SK-N-SH (cell line): Measurements from ENCODE around the gene SASH1. TPM values are rescaled to one million over a fixed set of nuclear protein-coding genes. Genes with fewer than 3 reads are reported as not detected.
"Not testable (repeated sequence)": the region's sequence is repeated elsewhere in the genome, so short reads cannot be mapped to it uniquely, and the experiment has no call there.

Source experiments
- CTCF ChIA-PET: fragments of 300-600, 350-600 bp; formaldehyde crosslinking; extraction: SDS; loops from one replicate; lab custom pipeline; 2021; lab: Yijun Ruan, JAX
- POLR2A ChIA-PET: fragments of 350-600 bp; sonication (Branson Sonifier 250); formaldehyde crosslinking; extraction: SDS; loops from one replicate; lab custom pipeline; 2020; ENCODE audit warnings: antibody characterized with exemption, inconsistent platforms; lab: Yijun Ruan, JAX
- DNase-seq: peaks from one replicate; pipeline ENCODE4 v3.0.0; 2012
- H2AFZ ChIP-seq: fragments of 200-600 bp; sonication (generic); 2 replicates; pipeline ENCODE4 v1.8.1; 2016; ENCODE audit warnings: antibody characterized with exemption, mild to moderate bottlenecking, low read depth
- H3F3A ChIP-seq: fragments of 200-600 bp; sonication (generic); replicated peaks from 2 replicates; pipeline ENCODE3; 2016; ENCODE audit warnings: antibody characterized with exemption, mild to moderate bottlenecking; ENCODE audit not compliant: insufficient read depth
- H3K27ac ChIP-seq, 2 experiments: fragments of 200-500 bp in 1 of 2; fragments of 200-600 bp in 1 of 2; sonication (Bioruptor generic) in 1 of 2; sonication (generic), shearing (Covaris generic) in 1 of 2; 2 replicates each; pipeline versions ENCODE4 v1.5.1 to v1.6.1; 2014 to 2016; ENCODE audit warnings: low read depth in 2 of 2, inconsistent platforms in 1 of 2, low read length in 1 of 2, mild to moderate bottlenecking in 1 of 2, mixed read lengths in 1 of 2
- H3K27me3 ChIP-seq: fragments of 200-600 bp; sonication (generic), shearing (Covaris generic); 2 replicates; pipeline ENCODE4 v1.6.1; 2016; ENCODE audit warnings: mixed run types; ENCODE audit not compliant: insufficient read depth
- H3K36me3 ChIP-seq, 2 experiments: fragments of 200-500 bp in 1 of 2; fragments of 200-600 bp in 1 of 2; sonication (Bioruptor generic) in 1 of 2; sonication (generic) in 1 of 2; replicated peaks in 1 of 2; 2 replicates each; pipeline versions ENCODE3 to v1.5.1; 2014 to 2016; ENCODE audit warnings: low read length in 1 of 2, mild to moderate bottlenecking in 1 of 2; ENCODE audit not compliant: insufficient read depth in 2 of 2, control insufficient read depth in 1 of 2
- H3K4me1 ChIP-seq, 2 experiments: fragments of 200-500 bp in 1 of 2; fragments of 200-600 bp in 1 of 2; sonication (Bioruptor generic) in 1 of 2; sonication (generic), shearing (Covaris generic) in 1 of 2; 2 replicates each; pipeline versions ENCODE4 v1.5.1 to v1.6.1; 2014 to 2016; ENCODE audit warnings: low read depth in 1 of 2, low read length in 1 of 2, mixed run types in 1 of 2; ENCODE audit not compliant: insufficient read depth in 2 of 2, control insufficient read depth in 1 of 2
- H3K4me2 ChIP-seq: fragments of 200-600 bp; sonication (generic), shearing (Covaris generic); 2 replicates; pipeline ENCODE4 v1.6.1; 2017; ENCODE audit warnings: mixed run types
- H3K4me3 ChIP-seq, 2 experiments: fragments of 200-500 bp in 1 of 2; fragments of 200-600 bp in 1 of 2; sonication (Bioruptor generic) in 1 of 2; sonication (generic), shearing (Covaris generic) in 1 of 2; 2 replicates each; pipeline versions ENCODE4 v1.5.1 to v1.8.1; 2014 to 2016; ENCODE audit warnings: low read depth in 2 of 2, inconsistent platforms in 1 of 2, low read length in 1 of 2, mild to moderate bottlenecking in 1 of 2, mixed read lengths in 1 of 2, moderate library complexity in 1 of 2
- H3K79me2 ChIP-seq: fragments of 200-600 bp; sonication (generic); 2 replicates; pipeline ENCODE4 v1.8.1; 2017; ENCODE audit warnings: mild to moderate bottlenecking; ENCODE audit not compliant: insufficient read depth
- H3K9ac ChIP-seq: fragments of 200-600 bp; sonication (generic); 2 replicates; pipeline ENCODE4 v1.6.1; 2017; ENCODE audit warnings: mixed run types
- H3K9me2 ChIP-seq: fragments of 200-600 bp; sonication (generic); 2 replicates; pipeline ENCODE4 v1.6.1; 2017; ENCODE audit warnings: mixed run types
- H3K9me3 ChIP-seq: fragments of 200-600 bp; sonication (generic); 2 replicates; pipeline ENCODE4 v1.6.1; 2017; ENCODE audit warnings: mixed run types, mild to moderate bottlenecking, moderate library complexity
- H4K20me1 ChIP-seq: fragments of 200-600 bp; sonication (generic); 2 replicates; pipeline ENCODE4 v1.6.1; 2017; ENCODE audit warnings: mild to moderate bottlenecking, mixed run types; ENCODE audit not compliant: insufficient read depth
- FOSL2 ChIP-seq: IDR thresholded peaks from 2 replicates; pipeline ENCODE4 v1.4.0; 2012; ENCODE audit warnings: low read depth, mild to moderate bottlenecking, moderate library complexity, borderline replicate concordance
- JUND ChIP-seq: IDR thresholded peaks from 2 replicates; pipeline ENCODE4 v1.4.0; 2012
- MEF2A ChIP-seq: IDR thresholded peaks from 2 replicates; pipeline ENCODE4 v1.4.0; 2012; ENCODE audit warnings: low read depth, borderline replicate concordance
- RAD21 ChIP-seq: IDR thresholded peaks from 2 replicates; pipeline ENCODE4 v1.6.1; 2012; ENCODE audit warnings: mild to moderate bottlenecking, low read length
- SIN3A ChIP-seq: IDR thresholded peaks from 2 replicates; pipeline ENCODE4 v1.6.1; 2012; ENCODE audit warnings: low read depth, mild to moderate bottlenecking, low read length, moderate library complexity, borderline replicate concordance
- TAF1 ChIP-seq: IDR thresholded peaks from 2 replicates; pipeline ENCODE4 v1.6.1; 2012; ENCODE audit warnings: low read depth, mild to moderate bottlenecking, low read length, moderate library complexity, borderline replicate concordance
- TCF12 ChIP-seq: IDR thresholded peaks from 2 replicates; pipeline ENCODE4 v1.4.0; 2012
- WGBS: methylation state at CpG from one replicate; pipeline ENCODE4 v1.1.6; 2017; ENCODE audit warnings: low lambda C conversion rate; 5-methylcytosine and 5-hydroxymethylcytosine counted together
- polyA plus RNA-seq, 3 experiments: library from polyadenylated mRNA; depleted of rRNA; stranded (reverse); fragments of >200 nt; gene quantifications; 2 replicates each; pipeline ENCODE4 v1.2.3, GENCODE V29; 2012
- TF ChIP-seq, protein P1 (sequence below): IDR thresholded peaks from 2 replicates; pipeline ENCODE4 v1.4.0; 2012; ENCODE audit warnings: low read depth
- TF ChIP-seq, protein P2 (sequence below): IDR thresholded peaks from 2 replicates; pipeline ENCODE4; 2012
- TF ChIP-seq, protein P3 (sequence below): IDR thresholded peaks from 2 replicates; pipeline ENCODE4 v1.4.0; 2012; ENCODE audit warnings: low read depth, borderline replicate concordance

The SASH1 gene
- polyA plus RNA-seq, 1 of the 3 experiments (the other 2 are of a cell fraction), result 19.8 TPM

DNA sequence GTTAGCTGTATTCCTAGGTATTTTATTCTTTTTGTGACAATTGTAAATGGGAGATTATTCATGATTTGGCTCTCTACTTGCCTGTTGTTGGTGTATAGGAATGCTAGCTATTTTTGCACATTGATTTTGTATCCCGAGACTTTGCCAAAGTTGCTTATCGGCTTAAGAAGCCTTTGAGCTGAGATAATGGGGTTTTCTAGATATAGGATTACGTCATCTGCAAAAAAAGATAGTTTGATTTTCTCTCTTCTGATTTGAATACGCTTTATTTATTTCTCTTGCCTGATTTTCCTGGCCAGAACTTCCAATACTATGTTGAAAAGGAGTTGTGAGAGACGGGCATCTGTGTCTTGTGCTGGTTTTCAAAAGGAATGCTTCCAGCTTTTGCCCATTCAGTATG lies 241.0 kb downstream of the SASH1 start:
- Histone ChIP-seq H3K4me1 (no peaks in the 10 kb centered on the region), H3K9me2 (no peaks in the 10 kb centered on the region), H3K4me3 (no peak overlapping the region), H3K9ac (no peak overlapping the region), H3K9me3 (no peaks in the 10 kb centered on the region), H2AFZ (no peak overlapping the region), H3F3A (peaks cover 4% of the 10 kb centered on the region), H4K20me1 (no peaks in the 10 kb centered on the region), H3K36me3 (no peaks in the 10 kb centered on the region), H3K27me3 (no peaks in the 10 kb centered on the region; the same call in 1 of the 2 replicates), H3K79me2 (no peaks in the 10 kb centered on the region), H3K27ac (no peak overlapping the region), H3K4me2 (no peak overlapping the region)
- POLR2A ChIA-PET, result no interaction called here
- CTCF ChIA-PET, result no interaction called here
- WGBS, result 2% methylated on average over 5 of the region's 5 CpGs
- no peak for DNase-seq
- TF ChIP-seq SIN3A (no peak), TCF12 (no peak), RAD21 (no peak), FOSL2 (no peak), MEF2A (no peak)
- TF ChIP-seq, protein P1, sequence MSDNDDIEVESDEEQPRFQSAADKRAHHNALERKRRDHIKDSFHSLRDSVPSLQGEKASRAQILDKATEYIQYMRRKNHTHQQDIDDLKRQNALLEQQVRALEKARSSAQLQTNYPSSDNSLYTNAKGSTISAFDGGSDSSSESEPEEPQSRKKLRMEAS, result no peak
- TF ChIP-seq, protein P2, sequence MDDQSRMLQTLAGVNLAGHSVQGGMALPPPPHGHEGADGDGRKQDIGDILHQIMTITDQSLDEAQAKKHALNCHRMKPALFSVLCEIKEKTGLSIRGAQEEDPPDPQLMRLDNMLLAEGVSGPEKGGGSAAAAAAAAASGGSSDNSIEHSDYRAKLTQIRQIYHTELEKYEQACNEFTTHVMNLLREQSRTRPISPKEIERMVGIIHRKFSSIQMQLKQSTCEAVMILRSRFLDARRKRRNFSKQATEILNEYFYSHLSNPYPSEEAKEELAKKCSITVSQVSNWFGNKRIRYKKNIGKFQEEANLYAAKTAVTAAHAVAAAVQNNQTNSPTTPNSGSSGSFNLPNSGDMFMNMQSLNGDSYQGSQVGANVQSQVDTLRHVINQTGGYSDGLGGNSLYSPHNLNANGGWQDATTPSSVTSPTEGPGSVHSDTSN, result no peak

DNA sequence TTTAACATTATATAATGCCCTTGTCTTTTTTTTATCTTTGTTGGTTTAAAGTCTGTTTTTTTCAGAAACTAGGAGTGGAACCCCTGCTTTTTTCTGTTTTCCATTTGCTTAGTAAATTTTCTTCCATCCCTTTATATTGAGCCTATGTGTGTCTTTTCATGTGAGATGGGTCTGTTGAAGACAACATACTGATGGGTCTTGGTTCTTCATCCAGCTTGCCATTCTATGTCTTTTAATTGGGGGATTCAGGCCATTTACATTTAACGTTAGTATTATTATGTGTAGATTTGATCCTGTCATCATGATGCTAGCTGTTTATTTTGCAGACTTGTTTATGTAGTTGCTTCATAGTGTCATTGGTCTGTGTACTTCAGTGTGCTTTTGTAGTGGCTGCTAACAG lies 243.0 kb downstream of the SASH1 start:
- H4K20me1 ChIP-seq, H3K4me2 ChIP-seq, H3K27me3 ChIP-seq, H3K79me2 ChIP-seq, H3K9me3 ChIP-seq, H3K4me1 ChIP-seq, DNase-seq, H3K4me3 ChIP-seq, CTCF ChIA-PET, H3K9me2 ChIP-seq, H3K9ac ChIP-seq, H3K36me3 ChIP-seq, H3K27ac ChIP-seq, POLR2A ChIA-PET, H3F3A ChIP-seq, H2AFZ ChIP-seq: not testable (repeated sequence)
- WGBS, result 8% methylated on average over 1 of the region's 1 CpG

DNA sequence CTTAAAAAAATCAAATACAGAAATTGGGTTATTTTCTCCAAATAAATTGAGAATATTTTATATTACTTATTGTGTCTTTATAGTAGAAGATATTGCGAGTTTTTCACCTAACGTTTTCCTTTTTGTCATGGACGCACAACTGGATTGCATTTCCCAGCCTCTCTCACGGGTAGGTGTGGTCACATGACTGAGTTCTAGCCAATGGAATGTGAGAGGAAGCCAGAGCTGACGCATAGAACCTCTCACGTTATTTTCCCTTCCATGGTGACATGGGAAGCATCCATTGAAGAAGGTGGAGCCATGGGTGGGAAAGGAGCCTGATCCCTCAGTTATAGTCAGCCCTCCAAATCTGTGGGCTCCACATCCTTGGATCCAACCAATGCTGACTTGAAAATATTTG lies 248.2 kb downstream of the SASH1 start:
- Histone ChIP-seq H4K20me1 (no peaks in the 10 kb centered on the region), H3K27ac (no peak overlapping the region), H3K4me1 (no peaks in the 10 kb centered on the region), H3K27me3 (no peaks in the 10 kb centered on the region), H3K36me3 (no peaks in the 10 kb centered on the region), H3K79me2 (no peaks in the 10 kb centered on the region), H3K9me2 (no peaks in the 10 kb centered on the region), H3K4me2 (no peak overlapping the region), H3K9ac (no peak overlapping the region), H3K9me3 (no peaks in the 10 kb centered on the region), H3K4me3 (no peak overlapping the region), H2AFZ (no peak overlapping the region), H3F3A (no peaks in the 10 kb centered on the region)
- CTCF ChIA-PET, result no interaction called here
- no peak for DNase-seq
- POLR2A ChIA-PET, result no interaction called here
- TF ChIP-seq RAD21 (no peak), TAF1 (no peak), JUND (no peak), SIN3A (no peak)
- TF ChIP-seq, protein P3, sequence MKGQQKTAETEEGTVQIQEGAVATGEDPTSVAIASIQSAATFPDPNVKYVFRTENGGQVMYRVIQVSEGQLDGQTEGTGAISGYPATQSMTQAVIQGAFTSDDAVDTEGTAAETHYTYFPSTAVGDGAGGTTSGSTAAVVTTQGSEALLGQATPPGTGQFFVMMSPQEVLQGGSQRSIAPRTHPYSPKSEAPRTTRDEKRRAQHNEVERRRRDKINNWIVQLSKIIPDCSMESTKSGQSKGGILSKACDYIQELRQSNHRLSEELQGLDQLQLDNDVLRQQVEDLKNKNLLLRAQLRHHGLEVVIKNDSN, result peak; percentile 61; the same call in 1 of the 2 replicates
- 12% methylated on average over 6 of the region's 6 CpGs for WGBS
